ENCODE results near the gene RRP8.

The RRP8 gene

DNA sequence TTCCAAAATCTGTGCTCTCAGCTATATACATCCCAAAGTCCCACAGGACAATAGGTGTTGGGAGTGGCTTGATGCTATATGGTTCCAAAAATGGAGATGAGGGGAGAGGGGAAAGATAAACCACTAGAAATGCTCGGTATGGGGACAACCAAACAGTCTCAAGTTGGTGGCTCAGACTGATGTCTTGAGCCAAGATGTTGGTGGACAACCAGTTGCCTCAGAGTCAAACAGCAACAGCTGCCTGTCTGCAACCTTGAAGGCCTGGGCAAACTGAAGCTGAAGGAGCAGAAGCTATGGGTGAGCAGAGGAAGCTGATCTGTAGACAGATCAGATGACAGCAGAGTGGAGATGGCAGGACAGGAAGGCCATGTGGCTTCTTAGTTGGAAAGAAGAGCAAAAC lies 4.0 kb downstream of the RRP8 start:
- no peak for DNase-seq

DNA sequence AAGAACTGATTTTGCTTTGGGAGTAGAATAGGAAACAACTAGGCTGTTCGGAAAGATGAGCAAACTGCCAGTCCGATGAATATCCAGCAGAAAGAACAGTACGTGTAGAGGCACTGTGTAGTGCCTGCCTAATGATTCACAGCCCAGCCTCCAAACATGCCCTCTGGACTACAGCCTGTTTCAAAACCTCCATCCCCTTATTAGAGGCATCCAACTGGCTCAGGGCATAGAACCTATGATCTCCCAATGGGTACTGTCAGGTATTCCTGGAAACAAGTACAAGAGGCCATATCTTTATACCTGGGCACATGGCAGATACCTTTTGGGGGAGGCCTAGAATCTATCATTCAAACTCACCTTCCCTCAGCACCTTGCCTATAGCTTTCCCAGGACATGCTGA lies 4.9 kb downstream of the RRP8 start:
- no peak for DNase-seq

DNA sequence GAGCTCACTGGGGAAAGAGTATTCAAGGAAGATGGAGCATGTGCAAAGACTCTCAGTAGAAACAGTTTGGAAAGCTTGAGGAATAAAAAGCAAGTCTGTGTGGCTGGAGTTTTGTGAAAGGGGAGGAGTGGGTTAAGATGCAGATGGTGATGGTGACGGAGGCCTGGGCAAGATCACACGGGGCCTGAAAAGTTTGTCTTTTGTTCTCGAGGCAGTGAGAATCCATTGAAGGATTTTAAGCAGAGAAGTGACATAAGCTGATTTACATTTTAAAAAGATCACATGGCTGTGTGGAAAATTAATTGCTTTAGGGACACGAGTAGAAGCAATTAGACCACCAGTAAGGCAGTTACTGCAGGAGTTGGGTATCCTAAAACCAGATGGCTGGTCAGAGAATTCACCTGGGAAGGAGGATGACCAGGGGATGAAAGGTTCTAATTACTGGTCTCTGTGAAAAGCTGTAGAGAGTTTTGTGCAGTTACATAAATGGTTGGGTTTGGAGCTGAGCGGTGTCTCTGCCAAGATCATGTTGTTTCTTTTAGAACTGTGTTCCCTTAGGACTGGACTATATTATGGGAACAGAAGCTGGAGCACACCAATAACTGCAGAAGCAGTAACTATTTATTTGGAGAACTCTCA lies 7.1 kb downstream of the RRP8 start:
- no peak for DNase-seq

DNA sequence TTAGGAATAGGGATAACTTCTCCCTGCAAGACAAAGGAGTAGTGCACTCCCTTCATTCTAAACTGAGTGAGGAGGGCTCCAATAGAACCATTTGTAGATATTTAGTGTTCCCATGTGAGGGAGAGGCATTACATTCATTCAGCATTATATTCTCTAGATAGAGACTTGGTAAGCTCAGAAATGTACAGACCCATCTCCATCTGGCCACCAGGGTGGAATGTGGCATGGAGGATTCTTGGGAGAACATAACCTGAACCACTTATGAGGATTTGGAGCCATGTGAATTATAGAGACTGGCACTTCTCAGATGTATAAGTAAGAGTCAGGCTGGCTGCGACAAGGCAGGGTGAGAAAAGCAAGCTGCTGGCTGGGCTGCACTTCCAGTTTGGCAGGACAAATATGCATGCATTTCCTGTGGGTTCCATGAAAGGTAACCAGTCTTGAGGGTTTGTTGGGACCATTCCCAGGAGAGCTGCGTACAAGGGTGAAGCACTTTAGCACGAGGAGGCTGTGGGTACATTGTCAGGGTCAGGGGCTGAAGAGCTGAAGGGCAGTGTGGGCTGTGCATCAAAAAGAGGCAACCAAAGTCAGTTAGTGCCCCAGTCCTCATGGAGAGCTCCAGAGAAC lies 9.2 kb downstream of the RRP8 start:
- no peak for DNase-seq

DNA sequence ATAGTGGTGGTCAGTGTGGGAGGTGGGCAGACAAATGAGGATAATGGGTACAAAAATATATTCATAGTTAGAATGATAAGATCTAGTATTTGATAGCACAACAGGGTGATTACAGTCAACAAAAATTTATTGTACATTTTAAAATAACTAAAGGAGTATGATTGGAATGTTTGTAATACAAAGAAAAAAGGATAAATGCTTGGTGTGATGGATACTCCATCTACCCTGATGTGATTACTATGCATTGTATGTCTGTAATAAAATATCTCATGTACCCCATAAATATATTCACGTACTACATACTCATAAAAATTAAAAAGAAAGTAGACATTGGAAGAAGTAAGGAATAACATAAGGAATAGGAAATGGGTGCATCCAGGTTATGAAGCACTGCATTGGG lies 15.4 kb downstream of the RRP8 start:
- no peak for DNase-seq

DNA sequence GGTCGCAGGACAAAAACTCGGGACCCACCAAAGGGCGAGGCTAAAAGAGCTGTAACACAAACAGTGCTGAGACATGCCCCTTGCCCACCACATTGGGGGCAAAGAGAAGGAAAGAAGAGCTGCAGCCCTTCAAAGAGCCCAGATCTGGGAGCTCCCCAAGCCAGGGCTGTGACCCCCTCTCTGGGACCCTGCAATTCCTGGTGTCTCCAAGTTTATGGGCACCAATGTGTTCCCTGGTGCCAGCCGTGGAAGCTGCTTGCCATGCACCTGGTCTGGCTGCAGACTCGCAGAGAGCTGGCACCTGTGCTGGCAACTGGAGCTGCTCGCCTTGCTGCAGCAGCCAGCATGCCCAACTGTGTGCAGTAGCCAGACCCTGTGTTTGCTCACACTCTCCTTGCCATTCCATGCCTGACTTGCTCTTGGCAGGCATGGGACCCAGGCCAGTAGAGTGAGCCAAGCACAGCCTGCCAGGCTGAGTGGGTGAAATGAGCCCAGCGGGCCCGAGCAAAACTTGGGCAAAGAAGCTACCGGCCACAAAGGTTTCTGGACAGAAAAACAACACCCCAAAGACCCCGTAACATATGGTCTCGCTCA lies 16.0 kb downstream of the RRP8 start:
- no peak for DNase-seq

DNA sequence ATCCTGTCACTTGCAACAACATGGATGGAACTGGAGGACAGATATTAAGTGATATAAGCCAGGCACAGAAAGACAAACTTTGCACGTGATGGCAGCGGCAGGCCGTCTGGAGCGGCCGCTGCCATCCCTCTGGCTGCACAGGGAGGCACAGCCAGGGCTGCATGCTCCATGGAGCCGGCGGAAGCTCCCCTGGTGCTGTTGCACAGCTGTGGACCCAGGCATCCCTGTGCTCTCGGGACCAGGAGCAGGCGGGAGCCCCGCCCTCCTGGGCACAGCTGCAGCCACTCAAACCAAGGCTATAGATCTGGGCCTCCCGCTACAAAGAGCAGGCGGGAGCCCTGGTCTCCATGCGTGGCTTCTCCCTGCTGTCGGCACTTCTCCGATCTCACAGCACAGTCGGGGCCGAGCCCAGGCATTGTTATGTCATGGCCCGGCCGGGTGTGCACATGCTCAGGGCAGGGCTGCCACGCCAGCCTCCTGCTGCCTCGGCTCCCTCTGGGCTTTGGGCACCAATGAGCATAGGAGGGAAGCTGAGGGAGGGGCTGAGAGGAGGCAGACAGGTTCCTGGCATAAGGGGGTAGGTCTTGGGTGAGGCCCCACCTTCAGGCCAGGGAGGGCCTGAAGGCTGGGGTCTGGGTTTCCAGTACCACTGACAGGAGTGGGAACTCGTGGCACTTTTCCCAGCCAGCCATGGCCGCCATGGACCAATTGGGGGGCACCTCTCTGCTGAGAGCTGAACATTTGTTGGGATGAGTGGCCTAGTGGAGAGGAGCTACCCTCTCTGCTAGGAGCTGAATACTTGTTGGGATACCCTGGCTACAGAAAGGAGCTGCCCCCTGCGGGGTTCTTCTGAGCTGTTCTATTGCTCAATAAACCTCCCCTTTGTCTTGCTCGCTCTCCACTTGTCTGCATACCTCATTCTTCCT lies 16.7 kb downstream of the RRP8 start:
- DNase-seq = no peak

DNA sequence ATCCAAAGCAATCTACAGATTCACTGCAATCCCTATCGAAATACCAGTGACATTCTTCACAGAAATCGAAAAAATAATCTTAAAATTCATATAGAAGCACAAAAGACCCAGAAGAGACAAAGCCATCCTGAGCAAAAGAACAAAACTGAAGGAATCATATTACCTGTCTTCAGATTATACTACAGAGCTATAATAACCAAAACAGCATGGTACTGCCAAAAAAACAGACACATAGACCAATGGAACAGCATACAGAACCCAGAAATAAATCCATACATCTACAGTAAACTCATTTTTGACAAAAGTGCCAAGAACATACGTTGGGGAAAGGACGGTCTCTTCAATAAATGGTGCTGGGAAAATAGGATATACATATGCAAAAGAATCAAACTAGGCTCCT lies 18.9 kb downstream of the RRP8 start:
- no peak for DNase-seq

DNA sequence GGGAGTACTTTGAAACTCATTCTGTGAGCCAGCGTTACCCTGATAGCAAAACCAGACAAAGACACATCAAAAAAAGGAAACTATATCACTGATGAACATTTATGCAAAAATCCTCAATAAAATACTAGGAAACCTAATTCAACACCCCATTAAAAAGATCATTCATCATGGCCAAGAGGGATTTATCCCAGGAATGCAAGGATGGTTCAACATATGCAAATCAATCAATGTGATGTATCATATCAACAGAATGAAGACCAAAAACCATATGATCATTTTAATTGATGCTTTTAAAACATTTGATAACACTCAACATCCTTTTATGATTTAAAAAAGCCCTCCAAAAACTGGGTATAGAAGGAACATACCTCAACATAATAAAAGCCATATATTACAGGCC lies 19.8 kb downstream of the RRP8 start:
- DNase-seq = no peak

DNA sequence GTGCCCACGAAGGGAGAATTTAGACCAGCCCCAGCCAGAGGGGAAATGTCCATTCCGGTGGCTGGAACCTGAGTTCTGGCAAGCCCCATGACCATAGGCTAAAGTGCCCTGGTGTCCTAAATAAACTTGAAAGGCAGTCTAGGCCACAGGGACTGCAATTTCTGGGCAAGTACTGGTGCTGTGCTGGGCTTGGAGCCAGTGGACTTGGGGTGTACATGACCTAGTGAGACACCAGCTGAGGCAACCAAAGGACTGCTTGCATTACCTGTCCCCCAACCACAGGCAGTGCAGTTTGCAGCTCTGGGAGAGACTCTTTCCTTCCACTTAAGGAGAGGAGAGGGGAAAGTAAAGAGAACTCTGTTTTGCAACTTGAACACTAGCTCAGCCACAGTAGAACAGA lies 23.7 kb downstream of the RRP8 start:
- no peak for DNase-seq

DNA sequence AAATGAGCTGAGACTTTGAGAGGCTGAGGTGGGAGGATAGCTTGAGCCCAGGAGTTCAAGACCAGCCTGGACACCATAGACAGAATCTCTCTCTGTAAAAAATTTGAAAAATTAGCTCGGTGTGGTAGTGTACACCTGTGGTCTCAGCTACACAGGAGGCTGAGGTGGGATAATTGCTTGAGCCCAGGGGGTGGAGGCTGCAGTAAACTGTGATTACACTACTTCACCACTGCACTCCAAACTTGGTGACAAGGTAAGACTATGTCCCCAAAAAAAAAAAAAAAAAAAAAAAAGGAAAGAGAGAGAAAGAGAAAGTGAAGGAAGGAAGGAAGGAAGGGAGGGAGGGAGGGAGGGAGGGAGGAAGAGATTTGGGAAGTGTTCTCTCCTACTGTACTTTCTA lies 25.3 kb downstream of the RRP8 start:
- DNase-seq = no peak

DNA sequence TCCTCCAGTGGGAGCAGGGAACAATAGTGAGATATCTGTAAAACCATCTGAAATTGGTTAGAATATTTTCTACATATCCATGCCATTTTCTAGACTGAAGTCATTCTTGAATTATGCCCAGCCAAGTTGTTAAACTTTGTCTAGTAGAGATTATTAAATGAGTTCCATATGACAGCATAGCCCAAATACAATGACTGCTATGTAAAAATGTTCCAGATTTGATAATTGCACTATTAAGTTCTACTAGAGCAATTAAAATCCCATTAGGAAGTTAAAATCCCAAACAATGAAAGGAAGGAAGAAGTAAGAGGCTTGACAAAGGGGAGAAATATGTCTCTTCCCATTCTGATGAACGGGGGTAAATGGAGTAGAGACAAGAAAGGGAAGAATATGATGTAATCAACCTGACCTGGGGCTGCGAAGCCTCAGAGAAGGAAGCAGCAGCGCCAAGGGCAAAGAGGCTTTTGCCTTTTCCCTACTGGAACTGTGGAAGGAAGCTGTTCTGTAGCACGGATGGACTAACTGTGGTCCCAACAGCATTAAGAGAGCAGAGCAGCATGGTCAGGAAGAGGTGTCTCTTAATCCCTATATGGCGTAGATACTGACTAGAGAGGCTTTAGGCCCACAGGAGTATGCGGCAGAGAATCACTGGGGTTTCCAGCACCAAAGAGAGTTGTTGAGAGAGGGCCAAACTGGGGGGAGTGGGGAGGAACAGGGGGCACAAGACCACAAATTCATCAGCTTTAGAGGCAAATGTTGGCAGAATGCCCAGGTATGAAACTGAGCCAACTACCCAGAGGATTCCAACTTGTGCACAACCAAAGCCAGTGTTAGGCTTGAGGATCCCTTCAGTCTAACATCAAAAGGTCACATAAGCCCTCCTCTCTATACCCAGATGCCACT lies 26.7 kb downstream of the RRP8 start:
- no peak for DNase-seq

DNA sequence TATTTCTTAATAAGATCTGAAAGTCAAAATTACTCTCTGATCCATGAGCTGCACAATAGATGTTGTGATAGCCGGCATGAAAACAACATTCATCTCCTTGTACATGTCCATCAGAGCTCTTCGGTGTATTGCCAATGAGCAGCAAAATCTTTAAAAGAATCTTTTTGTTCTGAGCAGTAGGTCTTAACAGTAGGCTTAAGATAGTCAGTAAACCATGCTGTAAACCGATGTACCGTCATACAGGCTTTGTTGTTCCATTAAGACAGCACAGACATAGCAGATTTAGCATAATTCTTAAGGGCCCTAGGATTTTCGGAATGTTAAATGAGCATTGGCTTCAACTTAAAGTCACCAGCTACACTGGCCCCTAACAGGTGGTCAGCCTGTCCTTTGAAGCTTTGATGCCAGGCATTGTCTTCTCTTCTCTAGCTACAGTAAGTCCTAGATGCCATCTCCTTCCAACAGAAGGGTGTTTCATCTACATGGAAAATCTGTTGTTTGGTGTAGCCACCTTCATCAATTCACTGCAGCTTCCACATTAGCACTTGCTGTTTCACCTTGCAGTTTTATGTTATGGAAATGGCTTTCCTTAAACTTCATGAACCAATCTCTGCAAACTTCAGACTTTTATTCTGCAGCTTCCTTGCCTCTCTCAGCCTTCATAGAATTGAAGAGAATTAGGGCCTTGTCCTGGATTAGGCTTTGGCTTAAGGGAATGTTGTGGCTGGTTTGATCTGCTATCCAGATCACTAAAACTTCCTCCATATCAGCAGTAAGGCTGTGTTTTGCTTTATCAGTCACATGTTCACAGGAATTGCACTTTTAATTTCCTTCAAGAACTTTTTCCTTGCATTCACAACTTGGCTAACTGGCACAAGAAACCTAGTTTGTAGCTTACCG lies 28.4 kb downstream of the RRP8 start:
- no peak for DNase-seq

DNA sequence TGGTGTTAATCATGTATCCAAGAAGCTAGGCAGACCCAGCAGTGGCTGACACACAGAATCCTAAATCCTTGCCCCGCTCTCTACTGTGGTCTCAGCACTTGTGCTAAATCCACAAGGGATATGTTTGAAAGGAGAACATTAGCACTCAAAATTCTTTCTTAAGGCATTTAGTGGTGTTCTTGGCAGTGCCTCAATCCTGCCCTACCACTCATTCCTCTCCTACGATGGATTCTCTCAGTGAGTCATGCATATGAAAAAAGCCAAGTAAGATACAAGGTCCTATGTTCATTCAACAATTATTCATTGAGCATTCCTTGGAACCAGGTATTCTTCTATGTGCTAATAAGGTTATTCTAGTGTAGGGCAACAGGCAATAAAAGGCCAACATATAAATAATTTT lies 31.2 kb downstream of the RRP8 start:
- no peak for DNase-seq

DNA sequence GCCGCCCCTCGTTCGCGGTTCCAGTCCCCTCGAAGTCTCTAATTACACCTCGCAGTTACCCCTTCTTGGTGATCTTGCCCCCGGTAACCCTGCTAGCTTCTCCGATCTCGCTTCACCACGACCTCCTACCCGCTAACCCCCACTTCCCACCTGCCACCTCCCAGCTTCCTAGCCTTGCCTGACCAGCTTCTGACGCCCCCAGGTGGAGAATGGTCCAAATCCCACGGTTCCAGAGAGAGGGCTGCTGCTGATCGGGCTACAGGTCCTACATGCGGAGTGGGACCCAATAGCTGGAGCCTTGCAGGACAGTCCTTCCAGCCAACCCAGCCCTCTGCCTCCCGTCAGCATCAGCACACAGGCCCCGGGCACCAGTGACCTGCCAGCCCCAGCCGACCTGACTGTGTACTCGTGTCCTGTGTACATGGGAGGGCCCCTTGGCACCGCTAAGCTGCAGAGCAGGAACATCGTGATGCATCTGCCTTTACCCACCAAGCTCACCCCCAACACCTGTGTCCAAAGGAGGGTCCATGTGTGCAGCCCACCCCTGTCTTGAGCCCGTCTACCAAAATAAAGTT lies 31.9 kb downstream of the RRP8 start:
- DNase-seq = no peak

DNA sequence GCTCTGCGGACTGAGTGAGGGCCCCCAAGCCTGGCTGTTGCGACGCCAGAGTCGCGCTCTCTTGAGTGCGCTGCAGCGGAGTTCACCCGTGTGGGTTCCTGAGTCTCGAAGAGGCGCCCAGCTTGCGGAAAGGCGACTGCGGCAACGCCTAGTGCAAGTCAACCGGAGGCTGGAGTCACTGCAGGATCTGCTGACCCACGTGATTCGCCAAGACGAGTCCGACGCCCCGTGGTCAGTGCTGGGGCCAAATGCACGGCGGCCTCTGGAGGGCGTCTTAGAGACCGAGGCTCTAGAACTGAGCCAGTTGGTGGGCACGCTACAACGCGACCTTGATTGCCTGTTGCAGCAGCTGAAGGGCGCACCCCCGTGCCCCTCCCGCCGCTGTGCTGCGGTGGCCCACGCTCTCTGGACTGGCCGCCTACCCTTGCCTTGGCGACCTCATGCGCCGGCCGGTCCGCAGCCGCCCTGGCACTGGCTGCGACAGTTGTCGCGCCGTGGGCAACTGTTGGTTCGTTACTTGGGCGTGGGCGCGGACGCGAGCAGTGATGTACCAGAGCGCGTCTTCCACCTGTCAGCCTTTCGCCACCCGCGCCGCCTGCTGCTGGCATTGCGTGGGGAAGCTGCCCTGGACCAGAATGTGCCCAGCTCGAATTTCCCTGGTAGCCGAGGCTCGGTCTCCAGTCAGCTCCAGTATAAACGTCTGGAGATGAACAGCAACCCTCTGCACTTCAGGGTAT lies 32.6 kb downstream of the RRP8 start:
- DNase-seq = no peak

DNA sequence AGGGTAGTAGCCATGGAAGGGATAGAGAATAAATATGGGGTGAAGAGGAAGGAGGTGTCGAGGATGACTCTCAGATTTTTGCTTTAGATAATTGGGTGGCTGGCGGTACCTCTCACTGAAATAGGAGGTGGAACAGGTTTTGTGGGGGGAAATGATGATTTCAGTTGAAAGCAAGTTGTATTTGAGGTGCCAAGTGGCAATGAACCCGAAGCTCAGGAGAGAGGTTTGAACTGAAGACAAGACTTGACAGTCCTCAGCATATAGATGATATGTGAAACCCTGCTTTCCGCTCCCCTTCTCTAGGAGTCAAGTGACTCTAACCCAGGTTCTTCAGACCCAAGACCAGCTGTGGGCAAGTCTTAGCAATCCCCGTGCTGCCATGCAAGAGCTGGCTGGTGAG lies 33.7 kb downstream of the RRP8 start:
- DNase-seq = no peak

DNA sequence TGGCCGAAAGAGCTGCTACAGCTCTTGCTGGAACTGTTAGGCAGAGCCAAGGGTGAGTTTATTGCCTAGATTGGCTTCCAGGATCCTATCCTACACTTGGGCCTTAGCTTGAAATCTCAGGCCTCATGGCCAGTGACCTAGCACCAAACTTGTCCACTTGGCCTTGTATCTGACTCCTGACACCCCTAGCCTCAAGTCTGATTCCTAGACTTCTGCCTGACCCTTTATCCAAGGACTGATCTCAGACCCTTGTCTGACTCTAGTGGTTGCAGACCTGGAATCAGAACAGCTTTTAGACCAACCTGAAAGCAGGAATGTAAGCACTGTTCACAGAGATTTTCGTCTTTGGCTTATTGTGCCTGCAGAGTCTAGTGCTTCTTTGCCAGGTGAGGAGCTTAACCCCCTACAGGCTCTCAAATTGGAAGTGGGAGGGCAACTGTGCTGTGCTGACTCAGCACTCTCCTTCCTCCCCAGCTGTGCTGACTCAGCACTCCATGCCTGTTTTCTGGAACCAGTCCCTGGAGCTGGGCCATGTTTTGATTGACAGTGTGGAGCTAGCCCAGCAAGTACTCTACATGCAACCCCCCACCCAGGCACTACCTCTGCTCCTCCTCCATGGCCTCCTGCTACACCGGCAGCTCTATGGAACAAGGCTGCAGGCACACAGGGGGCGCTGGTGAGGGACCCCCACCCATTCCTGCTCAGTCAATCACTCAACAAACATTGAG lies 35.1 kb downstream of the RRP8 start:
- no peak for DNase-seq

DNA sequence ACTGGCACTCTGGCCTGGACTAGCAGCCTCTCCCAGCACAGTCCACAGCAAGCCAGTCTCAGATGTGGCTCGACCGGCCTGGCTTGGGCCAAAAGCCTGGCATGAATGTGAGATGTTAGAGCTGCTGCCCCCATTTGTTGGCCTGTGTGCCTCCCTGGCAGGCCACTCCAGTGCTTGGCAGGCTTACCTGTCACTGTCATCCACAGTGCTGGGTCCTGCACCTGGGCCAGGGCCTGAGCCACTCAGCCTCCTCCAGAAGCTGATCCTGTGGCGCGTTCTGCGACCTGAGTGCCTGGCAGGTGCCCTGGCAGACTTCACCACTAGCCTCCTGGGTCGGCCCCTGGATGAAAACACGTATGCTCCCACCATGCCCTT lies 36.1 kb downstream of the RRP8 start:
- DNase-seq = no peak
